ENCODE data around the gene DHH.
"Not testable (repeated sequence)": the region's sequence is repeated elsewhere in the genome, so short reads cannot be mapped to it uniquely, and the experiment has no call there.

Gene DHH

GRCh38 chr12:49068879-49069506 lies 25.6 kb downstream of the DHH start:
- DNase-seq: no peak

GRCh38 chr12:49066120-49066519 lies 28.5 kb downstream of the DHH start:
- DNase-seq: no peak

- DNase-seq: no peak
Measured at GRCh38 chr12:49064767-49065152, 29.8 kb downstream of the DHH start.

GRCh38 chr12:49061916-49062315 lies 32.7 kb downstream of the DHH start:
- DNase-seq: not testable (repeated sequence)

- DNase-seq: no peak
Measured at GRCh38 chr12:49061157-49061650, 33.4 kb downstream of the DHH start.

GRCh38 chr12:49060237-49061156 lies 34.1 kb downstream of the DHH start, which contains the start of gene KMT2D:
TSS of gene KMT2D (minus strand) at chr12:49060794. CDS start at chr12:49055324, 5,470 bp downstream.
- peak; percentile 95 for DNase-seq

- no peak for DNase-seq
Measured at GRCh38 chr12:49059299-49060171, 35.1 kb downstream of the DHH start.

GRCh38 chr12:49059045-49059298 lies 35.6 kb downstream of the DHH start:
- no peak for DNase-seq

GRCh38 chr12:49058366-49059044 lies 36.1 kb downstream of the DHH start:
- no peak for DNase-seq

- no peak for DNase-seq
Measured at GRCh38 chr12:49057888-49058287, 36.7 kb downstream of the DHH start.

- no peak for DNase-seq
Measured at GRCh38 chr12:49055978-49056754, 38.4 kb downstream of the DHH start.

- no peak for DNase-seq
Measured at GRCh38 chr12:49055092-49055491, 39.5 kb downstream of the DHH start.

GRCh38 chr12:49054524-49054923 lies 40.1 kb downstream of the DHH start:
- DNase-seq: no peak

GRCh38 chr12:49054096-49054495 lies 40.5 kb downstream of the DHH start:
- no peak for DNase-seq

GRCh38 chr12:49052451-49053208 lies 42.0 kb downstream of the DHH start:
- DNase-seq: no peak

- DNase-seq: no peak
Measured at GRCh38 chr12:49051777-49052438, 42.7 kb downstream of the DHH start.

- DNase-seq: no peak
Measured at GRCh38 chr12:49051373-49051764, 43.2 kb downstream of the DHH start.

- DNase-seq: no peak
Measured at GRCh38 chr12:49050507-49051372, 43.9 kb downstream of the DHH start.

- DNase-seq: no peak
Measured at GRCh38 chr12:49049566-49050224, 44.9 kb downstream of the DHH start.
